Measurements from ENCODE around the gene LHFPL6. TPM values are rescaled to one million over a fixed set of nuclear protein-coding genes. Genes with fewer than 3 reads are reported as not detected.

LHFPL6 gene
- total RNA-seq, 2 donors from 2014 or later, result 0.36 to 0.81 TPM

- Mint-ChIP-seq H3K27ac (no peak overlapping the region), H3K4me1 (ENCODE audit: low read depth in 2 of 2) (no peaks in the 10 kb centered on the region), H3K4me3 (no peak overlapping the region), H3K36me3 (no peaks in the 10 kb centered on the region), H3K27me3 (peaks cover 0 to 7% of the 10 kb centered on the region in 2 donors), H3K9me3 (no peaks in the 10 kb centered on the region)
- ATAC-seq (no peak), DNase-seq (ENCODE audit: low spot score) (no peak)
These were observed 74.4 kb downstream of the LHFPL6 start for GRCh38 chr13:39528661-39528980.

- no peak overlapping the region for H3K4me3 Mint-ChIP-seq
- H3K4me1 Mint-ChIP-seq (ENCODE audit: low read depth in 2 of 2), result no peaks in the 10 kb centered on the region
- H3K27me3 Mint-ChIP-seq, result peaks cover 0 to 7% of the 10 kb centered on the region in 2 donors
- no peak for ATAC-seq
- H3K27ac Mint-ChIP-seq, result no peak overlapping the region
- no peak for DNase-seq (ENCODE audit: low spot score)
- no peaks in the 10 kb centered on the region for H3K36me3 Mint-ChIP-seq
- H3K9me3 Mint-ChIP-seq, result no peaks in the 10 kb centered on the region
These were observed 74.9 kb downstream of the LHFPL6 start for GRCh38 chr13:39527961-39528660.

GRCh38 chr13:39527301-39527700 lies 75.7 kb downstream of the LHFPL6 start:
- no peak overlapping the region for H3K4me3 Mint-ChIP-seq
- peaks cover 0 to 7% of the 10 kb centered on the region in 2 donors for H3K27me3 Mint-ChIP-seq

GRCh38 chr13:39526499-39526898 lies 76.5 kb downstream of the LHFPL6 start:
- no peak overlapping the region for H3K27ac Mint-ChIP-seq

More at GRCh38 chr13:39527301-39527700, 75.7 kb downstream of the LHFPL6 start:
- no peak for DNase-seq (ENCODE audit: low spot score)
- H3K9me3 Mint-ChIP-seq, result no peaks in the 10 kb centered on the region
- no peaks in the 10 kb centered on the region for H3K36me3 Mint-ChIP-seq
- ATAC-seq, result no peak
- H3K27ac Mint-ChIP-seq, result no peak overlapping the region
- H3K4me1 Mint-ChIP-seq (ENCODE audit: low read depth in 2 of 2), result no peaks in the 10 kb centered on the region

GRCh38 chr13:39525506-39525905 lies 77.5 kb downstream of the LHFPL6 start:
- DNase-seq (ENCODE audit: low spot score) (no peak), ATAC-seq (no peak)
- H3K27ac Mint-ChIP-seq, result no peak overlapping the region
- H3K4me1 Mint-ChIP-seq (ENCODE audit: low read depth in 2 of 2), result no peaks in the 10 kb centered on the region
- H3K36me3 Mint-ChIP-seq, result no peaks in the 10 kb centered on the region
- no peak overlapping the region for H3K4me3 Mint-ChIP-seq
- peaks cover 0 to 7% of the 10 kb centered on the region in 2 donors for H3K27me3 Mint-ChIP-seq
- no peaks in the 10 kb centered on the region for H3K9me3 Mint-ChIP-seq

More at GRCh38 chr13:39526499-39526898, 76.5 kb downstream of the LHFPL6 start:
- Mint-ChIP-seq H3K9me3 (no peaks in the 10 kb centered on the region), H3K36me3 (no peaks in the 10 kb centered on the region), H3K27me3 (peaks cover 0 to 7% of the 10 kb centered on the region in 2 donors), H3K4me3 (no peak overlapping the region), H3K4me1 (ENCODE audit: low read depth in 2 of 2) (no peaks in the 10 kb centered on the region)
- no peak for DNase-seq (ENCODE audit: low spot score)
- ATAC-seq, result no peak

- ATAC-seq (no peak), DNase-seq (ENCODE audit: low spot score) (no peak)
- Mint-ChIP-seq H3K36me3 (no peaks in the 10 kb centered on the region), H3K27ac (no peak overlapping the region), H3K9me3 (no peaks in the 10 kb centered on the region), H3K27me3 (peaks cover 0 to 5% of the 10 kb centered on the region in 2 donors), H3K4me3 (no peak overlapping the region), H3K4me1 (ENCODE audit: low read depth in 2 of 2) (no peaks in the 10 kb centered on the region)
These were observed 78.2 kb downstream of the LHFPL6 start for GRCh38 chr13:39524795-39525194.

- Mint-ChIP-seq H3K36me3 (no peaks in the 10 kb centered on the region), H3K4me1 (ENCODE audit: low read depth in 2 of 2) (no peaks in the 10 kb centered on the region), H3K9me3 (no peaks in the 10 kb centered on the region), H3K27ac (no peak overlapping the region), H3K4me3 (no peak overlapping the region), H3K27me3 (peaks cover 0 to 11% of the 10 kb centered on the region in 2 donors)
- ATAC-seq, result no peak
- no peak for DNase-seq (ENCODE audit: low spot score)
These were observed 80.7 kb downstream of the LHFPL6 start for GRCh38 chr13:39522329-39522728.

GRCh38 chr13:39521701-39522100 lies 81.3 kb downstream of the LHFPL6 start:
- no peak overlapping the region for H3K27ac Mint-ChIP-seq
- no peaks in the 10 kb centered on the region for H3K36me3 Mint-ChIP-seq
- ATAC-seq, result no peak
- H3K9me3 Mint-ChIP-seq, result no peaks in the 10 kb centered on the region
- H3K4me3 Mint-ChIP-seq, result no peak overlapping the region
- no peak for DNase-seq (ENCODE audit: low spot score)
- peaks cover 0 to 13% of the 10 kb centered on the region in 2 donors for H3K27me3 Mint-ChIP-seq
- no peaks in the 10 kb centered on the region for H3K4me1 Mint-ChIP-seq (ENCODE audit: low read depth in 2 of 2)

GRCh38 chr13:39516096-39516495 lies 86.9 kb downstream of the LHFPL6 start:
- Mint-ChIP-seq H3K36me3 (no peaks in the 10 kb centered on the region), H3K27me3 (peaks cover 2 to 13% of the 10 kb centered on the region in 2 donors), H3K4me3 (no peak overlapping the region), H3K4me1 (ENCODE audit: low read depth in 2 of 2) (no peaks in the 10 kb centered on the region), H3K27ac (no peak overlapping the region), H3K9me3 (no peaks in the 10 kb centered on the region)
- DNase-seq (ENCODE audit: low spot score) (no peak), ATAC-seq (no peak)

- Mint-ChIP-seq H3K27me3 (peaks cover 2 to 13% of the 10 kb centered on the region in 2 donors), H3K27ac (no peak overlapping the region), H3K36me3 (no peaks in the 10 kb centered on the region), H3K9me3 (no peaks in the 10 kb centered on the region), H3K4me1 (ENCODE audit: low read depth in 2 of 2) (no peaks in the 10 kb centered on the region), H3K4me3 (no peak overlapping the region)
- no peak for ATAC-seq
- DNase-seq (ENCODE audit: low spot score), result no peak
These were observed 87.7 kb downstream of the LHFPL6 start for GRCh38 chr13:39515224-39515714.

GRCh38 chr13:39512687-39513086 lies 90.3 kb downstream of the LHFPL6 start:
- Mint-ChIP-seq H3K27me3 (peaks cover 2 to 6% of the 10 kb centered on the region in 2 donors), H3K27ac (no peak overlapping the region), H3K36me3 (no peaks in the 10 kb centered on the region), H3K9me3 (no peaks in the 10 kb centered on the region), H3K4me3 (no peak overlapping the region), H3K4me1 (ENCODE audit: low read depth in 2 of 2) (no peaks in the 10 kb centered on the region)
- DNase-seq (ENCODE audit: low spot score) (no peak), ATAC-seq (no peak)

GRCh38 chr13:39510316-39510695 lies 92.7 kb downstream of the LHFPL6 start:
- no peaks in the 10 kb centered on the region for H3K9me3 Mint-ChIP-seq
- no peak for DNase-seq (ENCODE audit: low spot score)
- no peaks in the 10 kb centered on the region for H3K4me1 Mint-ChIP-seq (ENCODE audit: low read depth in 2 of 2)
- no peak overlapping the region for H3K4me3 Mint-ChIP-seq
- H3K27me3 Mint-ChIP-seq, result peaks cover 2 to 6% of the 10 kb centered on the region in 2 donors
- H3K36me3 Mint-ChIP-seq, result no peaks in the 10 kb centered on the region
- no peak overlapping the region for H3K27ac Mint-ChIP-seq
- no peak for ATAC-seq

- H3K4me3 Mint-ChIP-seq, result no peak overlapping the region
- H3K4me1 Mint-ChIP-seq (ENCODE audit: low read depth in 2 of 2), result no peaks in the 10 kb centered on the region
- H3K36me3 Mint-ChIP-seq, result no peaks in the 10 kb centered on the region
- peaks cover 3% of the 10 kb centered on the region for H3K9me3 Mint-ChIP-seq
- H3K27me3 Mint-ChIP-seq, result peaks cover 5 to 11% of the 10 kb centered on the region in 2 donors
- DNase-seq (ENCODE audit: low spot score) (no peak), ATAC-seq (no peak)
- H3K27ac Mint-ChIP-seq, result no peak overlapping the region
These were observed 93.2 kb downstream of the LHFPL6 start for GRCh38 chr13:39509616-39510315.

GRCh38 chr13:39506559-39507390 lies 96.2 kb downstream of the LHFPL6 start:
- Mint-ChIP-seq H3K4me3 (no peak overlapping the region), H3K27me3 (peaks cover 3 to 14% of the 10 kb centered on the region in 2 donors), H3K27ac (no peak overlapping the region), H3K4me1 (ENCODE audit: low read depth in 2 of 2) (no peaks in the 10 kb centered on the region), H3K9me3 (peaks cover 3% of the 10 kb centered on the region), H3K36me3 (no peaks in the 10 kb centered on the region)
- ATAC-seq (no peak), DNase-seq (ENCODE audit: low spot score) (no peak)

Data from natural killer cell treated with Interleukin-12 subunit alpha and Interleukin-12 subunit beta and Interleukin-15 and Interleukin-18, amount 100 ng/mL, for 72 hours (primary cell).